Chondrocyte (in vitro differentiated cells): ENCODE data around the gene NBEA. TPM values are rescaled to one million over a fixed set of nuclear protein-coding genes. Genes with fewer than 3 reads are reported as not detected.

ENCODE experiments used
- DNase-seq: peaks from one replicate; pipeline ENCODE4 v3.0.0; 2021; ENCODE audit warnings: mixed read lengths, low spot score
- H3K27ac Mint-ChIP-seq: one replicate; pipeline ENCODE4 v1.8.0; 2021; ENCODE audit warnings: mild to moderate bottlenecking, moderate library complexity, mixed read lengths; ENCODE audit not compliant: unreplicated experiment
- H3K27me3 Mint-ChIP-seq: 2 replicates; pipeline ENCODE4 v1.8.0; 2021; ENCODE audit warnings: low read depth, mixed read lengths
- H3K36me3 Mint-ChIP-seq: 2 replicates; pipeline ENCODE4 v1.8.0; 2021; ENCODE audit warnings: low read depth, mixed read lengths
- H3K4me1 Mint-ChIP-seq: 2 replicates; pipeline ENCODE4 v1.8.0; 2021; ENCODE audit warnings: low read depth, mild to moderate bottlenecking, mixed read lengths
- H3K4me3 Mint-ChIP-seq: one replicate; pipeline ENCODE4 v1.8.0; 2021; ENCODE audit warnings: mild to moderate bottlenecking, moderate library complexity, mixed read lengths; ENCODE audit not compliant: unreplicated experiment
- H3K9me3 Mint-ChIP-seq: 2 replicates; pipeline ENCODE4 v1.8.0; 2021; ENCODE audit warnings: low read depth, mixed read lengths
- CTCF ChIP-seq: fragments of 200-600 bp; sonication (generic); IDR thresholded peaks from 2 replicates; pipeline ENCODE4 v1.5.0; 2021; ENCODE audit warnings: antibody characterized with exemption, mild to moderate bottlenecking, moderate library complexity
- total RNA-seq: library from RNA; stranded (reverse); gene quantifications from 3 replicates; pipeline ENCODE4 v1.2.1, GENCODE V29; 2021

Gene NBEA
- total RNA-seq, 1 donor from 2014 or later: 4.9 TPM

GRCh38 chr13:35474496-35475211 is 532.6 kb downstream of the NBEA start:
- Mint-ChIP-seq H3K9me3 (no peaks in the 10 kb centered on the region), H3K4me1 (peaks cover 44% of the 10 kb centered on the region), H3K36me3 (peaks cover 8% of the 10 kb centered on the region), H3K4me3 (peak overlapping the region; percentile 74), H3K27ac (no peak overlapping the region), H3K27me3 (peaks cover 84% of the 10 kb centered on the region)
- no peak for DNase-seq
- TF ChIP-seq CTCF: no peak

GRCh38 chr13:35475212-35475959 is 533.3 kb downstream of the NBEA start:
- H3K27me3 Mint-ChIP-seq: peaks cover 79% of the 10 kb centered on the region
- H3K4me3 Mint-ChIP-seq: peak overlapping the region; percentile 74
- peaks cover 5% of the 10 kb centered on the region for H3K36me3 Mint-ChIP-seq
- TF ChIP-seq CTCF: no peak
- peaks cover 39% of the 10 kb centered on the region for H3K4me1 Mint-ChIP-seq
- H3K9me3 Mint-ChIP-seq: no peaks in the 10 kb centered on the region
- peak; percentile 78 for DNase-seq
- no peak overlapping the region for H3K27ac Mint-ChIP-seq

- peaks cover 36% of the 10 kb centered on the region for H3K4me1 Mint-ChIP-seq
- peaks cover 5% of the 10 kb centered on the region for H3K36me3 Mint-ChIP-seq
- H3K9me3 Mint-ChIP-seq: no peaks in the 10 kb centered on the region
- H3K4me3 Mint-ChIP-seq: peak within 1 kb of the TSS; percentile 74
- H3K27ac Mint-ChIP-seq: no peak within 1 kb of the TSS
- no peak for TF ChIP-seq CTCF
- peaks cover 73% of the 10 kb centered on the region for H3K27me3 Mint-ChIP-seq
- DNase-seq: no peak
These were observed 534.2 kb downstream of the NBEA start, which contains the start of gene MAB21L1 for GRCh38 chr13:35475960-35476943. Gene MAB21L1, minus strand, starts transcription at chr13:35476689. Its CDS starts 551 bp downstream, at chr13:35476138.

- Mint-ChIP-seq H3K4me3 (no peak overlapping the region), H3K27me3 (peaks cover 61% of the 10 kb centered on the region), H3K27ac (no peak overlapping the region), H3K4me1 (peaks cover 33% of the 10 kb centered on the region), H3K36me3 (peaks cover 4% of the 10 kb centered on the region), H3K9me3 (no peaks in the 10 kb centered on the region)
- no peak for TF ChIP-seq CTCF
- DNase-seq: no peak
These were observed 535.4 kb downstream of the NBEA start for GRCh38 chr13:35477386-35477946.
